ENCODE measurements around the gene OR52E1.

- TF ChIP-seq CTCF (IDR thresholded peaks at IDR 0.05): no peak
- no peak for TF ChIP-seq POLR2A (IDR thresholded peaks at IDR 0.05)
Observed at GRCh38 chr11:5037926-5038325, 31.4 kb upstream of the OR52E1 start.
